ENCODE data around the gene VAC14.

Gene VAC14

GRCh38 chr16:70652322-70652721 lies 148.6 kb downstream of the VAC14 start:
- TF ChIP-seq ZBTB7A (IDR thresholded peaks at IDR 0.05; ENCODE audit: low read depth), result no peak
- no peak for TF ChIP-seq USF1 (IDR thresholded peaks at IDR 0.05)
- TF ChIP-seq TEAD4 (IDR thresholded peaks at IDR 0.05), result no peak
- TF ChIP-seq CEBPB (IDR thresholded peaks at IDR 0.05), result no peak
- TF ChIP-seq RAD21 (IDR thresholded peaks at IDR 0.05; ENCODE audit: low read depth), result no peak
- TF ChIP-seq EGR1 (IDR thresholded peaks at IDR 0.05), result no peak
- TF ChIP-seq TAF1 (IDR thresholded peaks at IDR 0.05; ENCODE audit: low read depth), result no peak
- TF ChIP-seq CREB1 (IDR thresholded peaks at IDR 0.05; ENCODE audit: low read depth), result no peak
- no peak for TF ChIP-seq FOXM1 (IDR thresholded peaks at IDR 0.05; ENCODE audit: borderline replicate concordance, low read depth)
- TF ChIP-seq MAX (IDR thresholded peaks at IDR 0.05), result no peak
- TF ChIP-seq EP300 (IDR thresholded peaks at IDR 0.05; ENCODE audit: borderline replicate concordance), result no peak
- no peak for TF ChIP-seq YY1 (IDR thresholded peaks at IDR 0.05; ENCODE audit: low read depth)

- TF ChIP-seq RAD21 (IDR thresholded peaks at IDR 0.05; ENCODE audit: low read depth) (no peak; the same call in 1 of the 2 replicates), NFIC (IDR thresholded peaks at IDR 0.05) (no peak), CEBPB (IDR thresholded peaks at IDR 0.05) (no peak), EGR1 (IDR thresholded peaks at IDR 0.05) (no peak)
- TF ChIP-seq, protein P1, sequence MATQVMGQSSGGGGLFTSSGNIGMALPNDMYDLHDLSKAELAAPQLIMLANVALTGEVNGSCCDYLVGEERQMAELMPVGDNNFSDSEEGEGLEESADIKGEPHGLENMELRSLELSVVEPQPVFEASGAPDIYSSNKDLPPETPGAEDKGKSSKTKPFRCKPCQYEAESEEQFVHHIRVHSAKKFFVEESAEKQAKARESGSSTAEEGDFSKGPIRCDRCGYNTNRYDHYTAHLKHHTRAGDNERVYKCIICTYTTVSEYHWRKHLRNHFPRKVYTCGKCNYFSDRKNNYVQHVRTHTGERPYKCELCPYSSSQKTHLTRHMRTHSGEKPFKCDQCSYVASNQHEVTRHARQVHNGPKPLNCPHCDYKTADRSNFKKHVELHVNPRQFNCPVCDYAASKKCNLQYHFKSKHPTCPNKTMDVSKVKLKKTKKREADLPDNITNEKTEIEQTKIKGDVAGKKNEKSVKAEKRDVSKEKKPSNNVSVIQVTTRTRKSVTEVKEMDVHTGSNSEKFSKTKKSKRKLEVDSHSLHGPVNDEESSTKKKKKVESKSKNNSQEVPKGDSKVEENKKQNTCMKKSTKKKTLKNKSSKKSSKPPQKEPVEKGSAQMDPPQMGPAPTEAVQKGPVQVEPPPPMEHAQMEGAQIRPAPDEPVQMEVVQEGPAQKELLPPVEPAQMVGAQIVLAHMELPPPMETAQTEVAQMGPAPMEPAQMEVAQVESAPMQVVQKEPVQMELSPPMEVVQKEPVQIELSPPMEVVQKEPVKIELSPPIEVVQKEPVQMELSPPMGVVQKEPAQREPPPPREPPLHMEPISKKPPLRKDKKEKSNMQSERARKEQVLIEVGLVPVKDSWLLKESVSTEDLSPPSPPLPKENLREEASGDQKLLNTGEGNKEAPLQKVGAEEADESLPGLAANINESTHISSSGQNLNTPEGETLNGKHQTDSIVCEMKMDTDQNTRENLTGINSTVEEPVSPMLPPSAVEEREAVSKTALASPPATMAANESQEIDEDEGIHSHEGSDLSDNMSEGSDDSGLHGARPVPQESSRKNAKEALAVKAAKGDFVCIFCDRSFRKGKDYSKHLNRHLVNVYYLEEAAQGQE (IDR thresholded peaks at IDR 0.05; ENCODE audit: low read depth), result no peak
These were observed 149.4 kb downstream of the VAC14 start for GRCh38 chr16:70651524-70651923.

DNA sequence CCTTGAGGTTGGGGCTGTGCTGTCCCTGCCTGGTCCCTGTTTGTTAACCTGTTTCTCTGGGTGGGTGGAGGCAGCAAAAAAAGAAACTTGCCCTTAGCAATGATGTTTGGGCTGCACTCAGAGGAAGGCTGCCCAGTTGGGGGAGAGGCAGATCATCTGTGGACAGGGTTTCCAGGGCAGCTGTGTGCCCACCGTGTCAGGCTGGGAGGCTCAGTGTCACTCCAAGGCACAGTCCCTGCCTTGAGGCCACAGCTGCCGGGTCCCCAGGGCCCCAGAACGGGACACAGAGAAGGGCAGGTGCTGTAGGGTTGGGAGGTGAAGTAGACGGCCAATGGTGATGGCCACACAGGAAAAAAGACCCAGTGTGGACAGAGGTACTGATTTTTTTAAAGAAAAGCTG lies 150.7 kb downstream of the VAC14 start:
- TF ChIP-seq MAX (IDR thresholded peaks at IDR 0.05), result no peak
- no peak for TF ChIP-seq TAF1 (IDR thresholded peaks at IDR 0.05; ENCODE audit: low read depth)
- TF ChIP-seq FOXM1 (IDR thresholded peaks at IDR 0.05; ENCODE audit: borderline replicate concordance, low read depth), result no peak
- TF ChIP-seq EP300 (IDR thresholded peaks at IDR 0.05; ENCODE audit: borderline replicate concordance), result no peak
- no peak for TF ChIP-seq TEAD4 (IDR thresholded peaks at IDR 0.05)
- no peak for TF ChIP-seq YY1 (IDR thresholded peaks at IDR 0.05; ENCODE audit: low read depth)
- no peak for TF ChIP-seq RAD21 (IDR thresholded peaks at IDR 0.05; ENCODE audit: low read depth)
- no peak for TF ChIP-seq CREB1 (IDR thresholded peaks at IDR 0.05; ENCODE audit: low read depth)
- TF ChIP-seq, protein P1 (IDR thresholded peaks at IDR 0.05; ENCODE audit: low read depth), result no peak
- TF ChIP-seq TCF12 (IDR thresholded peaks at IDR 0.05; ENCODE audit: low read depth), result no peak
- no peak for TF ChIP-seq CEBPB (IDR thresholded peaks at IDR 0.05)
- TF ChIP-seq EGR1 (IDR thresholded peaks at IDR 0.05), result no peak
- no peak for TF ChIP-seq ZBTB7A (IDR thresholded peaks at IDR 0.05; ENCODE audit: low read depth)
- no peak for TF ChIP-seq NFIC (IDR thresholded peaks at IDR 0.05)
- no peak for TF ChIP-seq USF1 (IDR thresholded peaks at IDR 0.05)

GRCh38 chr16:70649300-70649699 lies 151.7 kb downstream of the VAC14 start:
- TF ChIP-seq CREB1 (IDR thresholded peaks at IDR 0.05; ENCODE audit: low read depth) (no peak), EP300 (IDR thresholded peaks at IDR 0.05; ENCODE audit: borderline replicate concordance) (no peak), RAD21 (IDR thresholded peaks at IDR 0.05; ENCODE audit: low read depth) (no peak), NFIC (IDR thresholded peaks at IDR 0.05) (no peak), ZBTB7A (IDR thresholded peaks at IDR 0.05; ENCODE audit: low read depth) (no peak), TEAD4 (IDR thresholded peaks at IDR 0.05) (no peak)
- TF ChIP-seq, protein P1 (IDR thresholded peaks at IDR 0.05; ENCODE audit: low read depth), result no peak

DNA sequence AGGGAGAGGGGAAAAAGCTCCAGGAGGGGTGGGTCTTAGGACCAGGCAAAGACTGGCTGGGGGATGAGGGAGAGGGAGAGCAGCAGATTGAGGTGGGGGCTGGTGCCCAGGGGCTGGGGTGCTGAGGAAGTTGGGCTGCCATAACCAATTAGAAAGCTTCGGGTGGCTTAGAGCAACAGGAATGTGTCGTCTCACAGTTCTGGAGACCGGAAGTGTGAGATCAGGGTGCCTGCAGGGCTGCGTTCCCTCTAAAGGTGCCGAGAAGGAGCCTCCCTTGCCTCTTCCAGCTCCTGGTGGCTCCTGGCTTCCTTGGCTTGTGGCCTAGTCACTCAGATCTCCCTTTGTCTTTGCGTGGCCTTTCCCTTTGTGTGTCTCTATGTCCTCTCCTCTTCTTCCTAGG lies 152.4 kb downstream of the VAC14 start:
- TF ChIP-seq EP300 (IDR thresholded peaks at IDR 0.05; ENCODE audit: borderline replicate concordance) (no peak), RAD21 (IDR thresholded peaks at IDR 0.05; ENCODE audit: low read depth) (no peak), CREB1 (IDR thresholded peaks at IDR 0.05; ENCODE audit: low read depth) (no peak), TCF12 (IDR thresholded peaks at IDR 0.05; ENCODE audit: low read depth) (no peak), TAF1 (IDR thresholded peaks at IDR 0.05; ENCODE audit: low read depth) (no peak), MAX (IDR thresholded peaks at IDR 0.05) (no peak), EGR1 (IDR thresholded peaks at IDR 0.05) (no peak), ZBTB7A (IDR thresholded peaks at IDR 0.05; ENCODE audit: low read depth) (no peak), YY1 (IDR thresholded peaks at IDR 0.05; ENCODE audit: low read depth) (no peak), NFIC (IDR thresholded peaks at IDR 0.05) (no peak), TEAD4 (IDR thresholded peaks at IDR 0.05) (no peak), USF1 (IDR thresholded peaks at IDR 0.05) (no peak), FOXM1 (IDR thresholded peaks at IDR 0.05; ENCODE audit: borderline replicate concordance, low read depth) (no peak), CEBPB (IDR thresholded peaks at IDR 0.05) (no peak)
- TF ChIP-seq, protein P1 (IDR thresholded peaks at IDR 0.05; ENCODE audit: low read depth), result no peak
